ENCODE results near the gene RAB3GAP1.

RAB3GAP1 gene

DNA sequence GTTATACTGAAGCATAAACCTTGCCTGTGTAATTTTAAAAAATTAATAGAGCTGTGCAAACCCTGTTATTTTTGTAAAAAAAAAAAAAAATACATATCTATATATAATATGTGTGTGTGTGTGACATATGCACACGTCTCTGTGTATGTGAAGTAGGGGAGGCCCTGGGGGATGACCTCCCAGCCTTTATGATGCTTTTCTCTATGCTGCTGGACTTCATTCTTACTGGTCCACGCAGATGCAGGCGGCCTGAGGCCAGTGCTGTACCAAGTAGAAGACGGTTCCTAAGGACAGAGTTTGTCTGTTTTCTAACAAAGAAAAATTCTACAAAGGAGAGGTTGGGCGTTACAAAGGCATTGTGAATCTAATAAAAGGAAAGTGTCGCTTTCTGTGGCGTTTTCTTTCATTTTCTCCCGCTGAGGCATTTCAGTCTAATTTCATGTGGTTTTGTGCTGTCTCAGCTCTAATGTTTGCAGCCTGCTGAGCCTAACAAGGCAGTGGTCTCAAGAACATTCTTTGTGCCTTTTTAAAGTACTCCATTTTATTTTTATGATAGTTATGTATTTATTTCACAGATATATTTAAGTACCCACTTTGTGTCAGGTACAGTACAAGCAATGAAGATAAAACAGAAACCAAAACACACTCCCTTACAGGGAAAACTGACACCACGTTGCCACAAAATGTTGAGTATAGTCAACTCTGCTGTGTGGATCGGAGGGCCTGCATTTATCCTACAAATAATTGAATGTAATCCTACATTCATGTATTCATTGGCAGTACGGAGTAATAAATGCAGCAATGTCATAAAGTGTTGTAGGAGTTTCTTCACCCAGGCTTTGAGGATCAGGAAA lies 118.0 kb downstream of the RAB3GAP1 start:
- TF ChIP-seq, protein P1, sequence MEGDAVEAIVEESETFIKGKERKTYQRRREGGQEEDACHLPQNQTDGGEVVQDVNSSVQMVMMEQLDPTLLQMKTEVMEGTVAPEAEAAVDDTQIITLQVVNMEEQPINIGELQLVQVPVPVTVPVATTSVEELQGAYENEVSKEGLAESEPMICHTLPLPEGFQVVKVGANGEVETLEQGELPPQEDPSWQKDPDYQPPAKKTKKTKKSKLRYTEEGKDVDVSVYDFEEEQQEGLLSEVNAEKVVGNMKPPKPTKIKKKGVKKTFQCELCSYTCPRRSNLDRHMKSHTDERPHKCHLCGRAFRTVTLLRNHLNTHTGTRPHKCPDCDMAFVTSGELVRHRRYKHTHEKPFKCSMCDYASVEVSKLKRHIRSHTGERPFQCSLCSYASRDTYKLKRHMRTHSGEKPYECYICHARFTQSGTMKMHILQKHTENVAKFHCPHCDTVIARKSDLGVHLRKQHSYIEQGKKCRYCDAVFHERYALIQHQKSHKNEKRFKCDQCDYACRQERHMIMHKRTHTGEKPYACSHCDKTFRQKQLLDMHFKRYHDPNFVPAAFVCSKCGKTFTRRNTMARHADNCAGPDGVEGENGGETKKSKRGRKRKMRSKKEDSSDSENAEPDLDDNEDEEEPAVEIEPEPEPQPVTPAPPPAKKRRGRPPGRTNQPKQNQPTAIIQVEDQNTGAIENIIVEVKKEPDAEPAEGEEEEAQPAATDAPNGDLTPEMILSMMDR (conservative IDR thresholded peaks at IDR 0.05; ENCODE audit: low read depth, low read length): no peak
- no peak for DNase-seq (ENCODE audit: low read depth)

DNA sequence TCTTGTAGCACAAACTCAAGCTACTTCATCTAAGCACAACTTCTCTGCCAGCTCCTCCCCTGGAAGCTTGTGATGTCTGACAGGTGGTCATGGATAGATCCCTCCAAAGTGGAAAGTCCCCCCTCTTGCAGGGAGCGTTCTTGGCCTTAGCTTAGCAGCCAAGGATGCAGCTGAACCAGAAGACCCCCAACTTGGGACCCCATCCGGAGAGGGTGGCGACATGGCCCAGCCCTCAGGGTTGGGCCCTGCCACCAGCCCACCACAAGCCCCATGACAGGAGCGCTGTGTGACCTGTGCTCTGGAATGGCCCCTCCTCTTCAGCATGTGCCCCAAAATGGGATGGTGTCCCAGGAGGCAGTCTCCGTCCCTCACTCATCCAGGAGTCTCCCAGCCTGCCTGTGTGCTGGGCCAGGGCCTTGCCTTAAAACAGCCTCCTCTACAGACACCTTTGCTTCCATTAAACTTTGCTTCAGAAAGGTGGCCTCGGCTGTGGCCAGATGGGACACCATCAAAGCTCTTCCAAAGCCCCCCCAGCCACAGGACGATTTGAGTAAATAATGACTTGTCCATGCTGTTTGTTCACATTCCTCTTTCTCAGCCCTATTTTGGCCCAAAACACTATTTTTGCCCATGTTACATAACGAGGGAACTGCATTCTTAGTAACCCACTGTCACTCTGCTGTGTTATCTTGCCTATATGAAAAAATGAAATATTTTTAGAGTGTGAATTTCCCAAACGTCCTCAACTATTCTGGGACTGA lies 122.1 kb downstream of the RAB3GAP1 start:
- DNase-seq (ENCODE audit: low read depth): no peak
- TF ChIP-seq, protein P1 (conservative IDR thresholded peaks at IDR 0.05; ENCODE audit: low read depth, low read length): no peak
- no peak overlapping the region for H3K4me3 ChIP-seq (ENCODE audit: low read depth, low read length)

More for the DNA sequence above, 118.0 kb downstream of the RAB3GAP1 start:
- H3K4me3 ChIP-seq (ENCODE audit: low read depth, low read length): no peak overlapping the region

DNA sequence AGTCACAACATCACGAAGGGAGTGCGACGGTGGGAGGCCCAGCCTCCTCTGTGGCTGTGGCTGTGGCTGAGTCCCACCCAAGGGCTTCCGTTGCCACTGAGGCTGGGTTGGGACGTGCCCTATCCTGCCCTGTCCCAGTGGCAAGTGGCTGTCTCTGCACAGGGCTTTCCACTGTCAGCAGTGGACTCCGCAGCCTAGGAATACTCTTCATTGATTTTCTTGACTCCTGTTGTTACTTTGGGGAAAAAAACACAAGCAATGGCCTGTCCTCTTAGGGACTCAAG lies 122.7 kb downstream of the RAB3GAP1 start:
- TF ChIP-seq, protein P1 (conservative IDR thresholded peaks at IDR 0.05; ENCODE audit: low read depth, low read length): no peak
- no peak for DNase-seq (ENCODE audit: low read depth)
- H3K4me3 ChIP-seq (ENCODE audit: low read depth, low read length): no peak overlapping the region

DNA sequence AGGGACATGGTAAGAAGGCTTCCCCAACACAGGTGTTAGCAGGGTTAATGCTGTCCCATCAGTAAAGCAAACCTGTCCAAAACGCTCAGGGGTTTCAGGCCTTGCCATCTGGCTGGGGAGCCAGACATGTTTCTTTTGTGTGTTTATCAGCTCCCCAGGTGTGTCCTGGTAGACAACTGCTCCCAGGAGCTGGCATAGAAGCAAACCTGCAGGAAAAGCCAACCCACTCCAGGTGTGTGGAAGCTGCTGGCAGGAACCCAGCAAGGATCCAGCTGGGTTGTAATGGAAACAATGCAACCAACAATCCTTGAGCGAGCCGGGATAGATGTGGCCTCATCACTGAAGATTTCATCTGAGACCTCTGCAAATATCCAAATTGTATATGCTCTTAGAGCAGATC lies 123.1 kb downstream of the RAB3GAP1 start:
- no peak for DNase-seq (ENCODE audit: low read depth)
- no peak overlapping the region for H3K4me3 ChIP-seq (ENCODE audit: low read depth, low read length)
- TF ChIP-seq, protein P1 (conservative IDR thresholded peaks at IDR 0.05; ENCODE audit: low read depth, low read length): no peak

DNA sequence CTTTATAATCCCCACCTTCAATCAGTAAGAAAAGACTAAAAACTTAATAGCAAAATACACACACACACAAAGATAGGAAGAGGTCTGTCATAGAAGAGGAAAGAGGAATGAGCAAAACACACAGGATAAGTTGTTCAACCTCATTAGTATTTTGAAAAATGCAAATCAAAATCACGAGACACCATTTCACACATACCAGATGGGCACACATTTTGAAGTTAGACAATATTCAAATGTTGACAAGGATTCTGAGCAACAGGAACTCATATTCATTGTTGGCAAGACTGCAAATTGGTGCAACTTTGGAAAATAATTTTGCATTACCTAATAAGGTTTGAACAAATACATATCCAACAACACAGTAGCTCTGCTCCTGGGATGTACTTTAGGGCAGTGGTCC lies 127.6 kb downstream of the RAB3GAP1 start:
- TF ChIP-seq, protein P1 (conservative IDR thresholded peaks at IDR 0.05; ENCODE audit: low read depth, low read length): no peak
- no peak for DNase-seq (ENCODE audit: low read depth)
- no peak overlapping the region for H3K4me3 ChIP-seq (ENCODE audit: low read depth, low read length)

DNA sequence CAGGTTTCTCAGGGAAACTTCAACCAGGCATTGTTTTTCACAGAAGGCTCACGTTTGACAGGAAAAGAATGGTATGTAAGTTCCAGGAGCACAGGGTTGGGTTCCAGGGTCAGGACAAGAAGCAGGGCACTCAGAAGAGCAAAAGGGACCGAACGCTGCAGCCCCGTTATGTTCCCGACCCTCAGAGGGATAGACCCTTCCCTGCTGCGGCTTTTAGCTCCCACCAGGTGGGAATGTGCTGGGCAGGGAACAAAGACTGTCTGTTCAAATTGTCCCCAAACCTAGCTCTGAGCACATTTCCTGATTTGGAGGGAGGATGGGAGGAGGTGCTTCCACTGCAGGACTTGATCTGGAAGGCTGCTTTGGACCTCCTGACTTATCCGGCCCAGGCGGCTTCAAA lies 130.1 kb downstream of the RAB3GAP1 start:
- H3K4me3 ChIP-seq (ENCODE audit: low read depth, low read length): no peak overlapping the region
- TF ChIP-seq, protein P1 (conservative IDR thresholded peaks at IDR 0.05; ENCODE audit: low read depth, low read length): no peak
- no peak for DNase-seq (ENCODE audit: low read depth)
